GM19023 (cell line): ENCODE measurements around the gene MAP3K12.
A peak's percentile ranks its signal among the peaks of the same experiment; 100 is the strongest.
"Not testable (repeated sequence)": the region's sequence is repeated elsewhere in the genome, so short reads cannot be mapped to it uniquely, and the experiment has no call there.

Experiments
- ATAC-seq: cut with Tn5 transposase; IDR thresholded peaks from one replicate; pipeline ENCODE4 v1.9.1; 2021; ENCODE audit warnings: mild to moderate bottlenecking, moderate library complexity; ENCODE audit not compliant: unreplicated experiment

The MAP3K12 gene

GRCh38 chr12:53493610-53494391 is 5.5 kb downstream of the MAP3K12 start:
- ATAC-seq = no peak

- peak; percentile 97 for ATAC-seq
Measured at GRCh38 chr12:53492830-53493609, 6.2 kb downstream of the MAP3K12 start.

GRCh38 chr12:53492188-53492587 is 7.1 kb downstream of the MAP3K12 start:
- ATAC-seq = no peak

- ATAC-seq = no peak
Measured at GRCh38 chr12:53489242-53489864, 9.9 kb downstream of the MAP3K12 start.

- ATAC-seq = no peak
Measured at GRCh38 chr12:53486736-53487487, 12.3 kb downstream of the MAP3K12 start.

- ATAC-seq = no peak
Measured at GRCh38 chr12:53485955-53486735, 13.1 kb downstream of the MAP3K12 start.

- ATAC-seq = no peak
Measured at GRCh38 chr12:53484686-53485575, 14.3 kb downstream of the MAP3K12 start.

GRCh38 chr12:53483979-53484377 is 15.3 kb downstream of the MAP3K12 start:
- ATAC-seq = no peak

GRCh38 chr12:53483225-53483978 is 15.9 kb downstream of the MAP3K12 start:
- ATAC-seq = no peak

- no peak for ATAC-seq
Measured at GRCh38 chr12:53482626-53483168, 16.6 kb downstream of the MAP3K12 start.

GRCh38 chr12:53481939-53482586 is 17.2 kb downstream of the MAP3K12 start:
- ATAC-seq = no peak

- ATAC-seq = not testable (repeated sequence)
Measured at GRCh38 chr12:53481458-53481857, 17.8 kb downstream of the MAP3K12 start.

GRCh38 chr12:53480491-53481442 is 18.5 kb downstream of the MAP3K12 start:
- ATAC-seq = no peak

- ATAC-seq = no peak
Measured at GRCh38 chr12:53479331-53479730, 19.9 kb downstream of the MAP3K12 start.

GRCh38 chr12:53478865-53479264 is 20.4 kb downstream of the MAP3K12 start:
- no peak for ATAC-seq

- no peak for ATAC-seq
Measured at GRCh38 chr12:53476769-53477209, 22.5 kb downstream of the MAP3K12 start.
